Prostate gland (tissue), 2 donors: ENCODE data around the gene SIRT5.

ENCODE experiments used
- POLR2A ChIP-seq: fragments of 450-650 bp; IDR thresholded peaks from one replicate; pipeline ENCODE4 v1.6.1; 2016; ENCODE audit warnings: antibody characterized with exemption, mild to moderate bottlenecking
- POLR2AphosphoS5 ChIP-seq: sonication (generic); formaldehyde crosslinking; IDR thresholded peaks from one replicate; pipeline ENCODE4 v1.6.1; 2017; ENCODE audit warnings: antibody characterized with exemption
- TF ChIP-seq, protein P1 (sequence below), 4 experiments: fragments of 200-600 bp in 2 of 4; fragments of 450-650 bp in 2 of 4; sonication (generic) in 2 of 4; IDR thresholded peaks; 1 replicate in 3 of 4; 2 replicates in 1 of 4; pipeline ENCODE4 v1.5.1; 2016 to 2019; ENCODE audit warnings: antibody characterized with exemption in 4 of 4, mild to moderate bottlenecking in 2 of 4, moderate library complexity in 2 of 4

DNA sequence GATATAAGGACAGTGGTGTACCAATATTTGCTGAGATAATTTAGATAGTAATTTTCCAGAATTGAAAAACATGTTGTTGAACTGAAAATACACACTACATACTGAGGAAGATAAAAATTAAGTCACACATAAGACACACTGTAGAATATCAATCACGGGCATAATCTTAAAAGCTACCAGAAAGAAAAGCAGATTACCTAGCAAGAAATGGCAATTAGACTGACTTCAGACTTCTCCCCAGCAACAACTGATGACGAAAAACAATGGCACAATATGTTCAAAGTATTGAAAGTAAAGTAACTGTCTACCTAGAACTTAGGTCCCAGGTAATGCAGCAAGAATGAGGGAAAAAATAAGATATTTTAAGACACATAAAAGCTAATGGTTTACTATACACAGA, 87.2 kb downstream of the SIRT5 start:
- TF ChIP-seq, protein P1, sequence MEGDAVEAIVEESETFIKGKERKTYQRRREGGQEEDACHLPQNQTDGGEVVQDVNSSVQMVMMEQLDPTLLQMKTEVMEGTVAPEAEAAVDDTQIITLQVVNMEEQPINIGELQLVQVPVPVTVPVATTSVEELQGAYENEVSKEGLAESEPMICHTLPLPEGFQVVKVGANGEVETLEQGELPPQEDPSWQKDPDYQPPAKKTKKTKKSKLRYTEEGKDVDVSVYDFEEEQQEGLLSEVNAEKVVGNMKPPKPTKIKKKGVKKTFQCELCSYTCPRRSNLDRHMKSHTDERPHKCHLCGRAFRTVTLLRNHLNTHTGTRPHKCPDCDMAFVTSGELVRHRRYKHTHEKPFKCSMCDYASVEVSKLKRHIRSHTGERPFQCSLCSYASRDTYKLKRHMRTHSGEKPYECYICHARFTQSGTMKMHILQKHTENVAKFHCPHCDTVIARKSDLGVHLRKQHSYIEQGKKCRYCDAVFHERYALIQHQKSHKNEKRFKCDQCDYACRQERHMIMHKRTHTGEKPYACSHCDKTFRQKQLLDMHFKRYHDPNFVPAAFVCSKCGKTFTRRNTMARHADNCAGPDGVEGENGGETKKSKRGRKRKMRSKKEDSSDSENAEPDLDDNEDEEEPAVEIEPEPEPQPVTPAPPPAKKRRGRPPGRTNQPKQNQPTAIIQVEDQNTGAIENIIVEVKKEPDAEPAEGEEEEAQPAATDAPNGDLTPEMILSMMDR (IDR thresholded peaks at IDR 0.05): no peak
- TF ChIP-seq POLR2A (no peak), POLR2AphosphoS5 (no peak)
